ENCODE results near the gene IBTK. TPM values are rescaled to one million over a fixed set of nuclear protein-coding genes. Genes with fewer than 3 reads are reported as not detected.

Gene IBTK
- total and polyA plus RNA-seq, 2 of the 4 experiments (the other 2 are of a cell fraction), result 9.7 to 45.0 TPM

DNA sequence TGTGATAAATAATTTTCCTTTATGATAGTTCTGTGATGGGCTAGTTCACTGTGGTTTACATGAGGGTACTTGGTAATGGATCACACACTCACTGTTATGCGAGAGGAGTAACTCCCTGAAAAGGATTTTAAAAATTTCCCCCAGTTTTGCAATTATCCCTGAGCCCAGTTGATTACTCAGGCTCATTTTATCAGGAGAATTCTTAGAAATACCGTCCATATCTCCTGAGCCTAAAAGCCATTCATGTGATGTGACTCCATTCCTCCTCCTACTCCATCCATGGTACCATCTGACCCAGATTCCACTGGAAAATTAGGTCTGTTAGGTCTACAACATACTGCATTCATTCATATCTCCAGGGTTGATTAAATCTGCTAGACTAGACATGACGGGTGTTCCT is 16.4 kb upstream of the IBTK start:
- H2AK5ac ChIP-seq (ENCODE audit: low read depth, low read length), result no peak overlapping the region
- H3K4ac ChIP-seq (ENCODE audit: low read depth, low read length), result no peak overlapping the region
- H2AFZ ChIP-seq (replicated peaks; ENCODE audit: low read length, poor library complexity), result no peak overlapping the region
- in situ Hi-C loops (cut with MboI; ENCODE audit: low sequenced_read_pairs) (loop anchor here (25.0 kb wide), 1 partner anchor 1248 kb away; the partner anchor contains the start of gene PRSS35), dilution Hi-C loops (cut with HindIII; ENCODE audit: low sequenced_read_pairs, unreplicated experiment) (no loop called here), intact Hi-C loops (cut with micrococcal nuclease) (no loop called here)
- H2BK120ac ChIP-seq (ENCODE audit: low read depth, low read length), result no peak overlapping the region
- ATAC-seq (ENCODE audit: low read depth) (no peak), DNase-seq (no peak)
- H2BK5ac ChIP-seq (ENCODE audit: low read depth, low read length, poor library complexity, severe bottlenecking), result no peak overlapping the region
- H3K27ac ChIP-seq (ENCODE audit: insufficient read depth, low read length), result no peak overlapping the region
- no peak overlapping the region for H3K4me2 ChIP-seq (ENCODE audit: low read depth, low read length)
- H4K91ac ChIP-seq (ENCODE audit: insufficient read depth, low read depth, low read length), result no peak overlapping the region
- POLR2A ChIA-PET (ENCODE audit: unreplicated experiment), result no interaction called here
- no CpG with 5 or more reads among the region's 3 CpGs for WGBS, 2 experiments (ENCODE audit: extremely low coverage in 2 of 2, insufficient read length in 1 of 2)
- no peak overlapping the region for H3K9ac ChIP-seq (ENCODE audit: low read depth, low read length)
- CTCF ChIA-PET, result no interaction called here
- no peak overlapping the region for H4K8ac ChIP-seq (ENCODE audit: low read depth in 2 of 2, low read length in 2 of 2)
- H3K27me3 ChIP-seq (ENCODE audit: control insufficient read depth, insufficient read depth, low read length), result no peaks in the 10 kb centered on the region
- TF ChIP-seq BHLHE40 (IDR thresholded peaks at IDR 0.05; ENCODE audit: low read depth, low read length), result no peak
- TF ChIP-seq MXI1 (IDR thresholded peaks at IDR 0.05; ENCODE audit: borderline replicate concordance, low read depth, low read length), result no peak
- TF ChIP-seq FOS (IDR thresholded peaks at IDR 0.05; ENCODE audit: low read depth, low read length), result no peak
- TF ChIP-seq, protein P1, sequence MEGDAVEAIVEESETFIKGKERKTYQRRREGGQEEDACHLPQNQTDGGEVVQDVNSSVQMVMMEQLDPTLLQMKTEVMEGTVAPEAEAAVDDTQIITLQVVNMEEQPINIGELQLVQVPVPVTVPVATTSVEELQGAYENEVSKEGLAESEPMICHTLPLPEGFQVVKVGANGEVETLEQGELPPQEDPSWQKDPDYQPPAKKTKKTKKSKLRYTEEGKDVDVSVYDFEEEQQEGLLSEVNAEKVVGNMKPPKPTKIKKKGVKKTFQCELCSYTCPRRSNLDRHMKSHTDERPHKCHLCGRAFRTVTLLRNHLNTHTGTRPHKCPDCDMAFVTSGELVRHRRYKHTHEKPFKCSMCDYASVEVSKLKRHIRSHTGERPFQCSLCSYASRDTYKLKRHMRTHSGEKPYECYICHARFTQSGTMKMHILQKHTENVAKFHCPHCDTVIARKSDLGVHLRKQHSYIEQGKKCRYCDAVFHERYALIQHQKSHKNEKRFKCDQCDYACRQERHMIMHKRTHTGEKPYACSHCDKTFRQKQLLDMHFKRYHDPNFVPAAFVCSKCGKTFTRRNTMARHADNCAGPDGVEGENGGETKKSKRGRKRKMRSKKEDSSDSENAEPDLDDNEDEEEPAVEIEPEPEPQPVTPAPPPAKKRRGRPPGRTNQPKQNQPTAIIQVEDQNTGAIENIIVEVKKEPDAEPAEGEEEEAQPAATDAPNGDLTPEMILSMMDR (conservative IDR thresholded peaks at IDR 0.05; ENCODE audit: low read depth, low read length), result no peak
- no peak overlapping the region for H3K4me3 ChIP-seq (ENCODE audit: insufficient read depth, low read depth, low read length)
- no peak overlapping the region for H3K56ac ChIP-seq (ENCODE audit: extremely low read depth, insufficient read depth, low read length)
- no peak overlapping the region for H4K5ac ChIP-seq (ENCODE audit: low read depth, low read length)
- H3K4me1 ChIP-seq (ENCODE audit: control insufficient read depth, insufficient read depth, low read length), result no peaks in the 10 kb centered on the region
- H3K14ac ChIP-seq (replicated peaks; ENCODE audit: low read depth, low read length), result no peak overlapping the region
- H3K9me1 ChIP-seq (ENCODE audit: insufficient read depth, low read length), result no peaks in the 10 kb centered on the region
- no peaks in the 10 kb centered on the region for H4K20me1 ChIP-seq (ENCODE audit: insufficient read depth, low read length)
- H3K36me3 ChIP-seq (ENCODE audit: control insufficient read depth, insufficient read depth, low read length), result no peaks in the 10 kb centered on the region
- no TSS peak for BruUV-seq (replicated peaks)
- no peaks in the 10 kb centered on the region for H3K9me3 ChIP-seq (ENCODE audit: control insufficient read depth, insufficient read depth, low read length)
- H2AK9ac ChIP-seq (replicated peaks; ENCODE audit: low read depth, low read length, poor library complexity), result no peak overlapping the region
- no peak overlapping the region for H2BK15ac ChIP-seq (ENCODE audit: low read depth, low read length)
- no peaks in the 10 kb centered on the region for H3K79me1 ChIP-seq (ENCODE audit: low read depth in 1 of 2, low read length in 2 of 2)
- no peak overlapping the region for H3K18ac ChIP-seq (ENCODE audit: low read depth, low read length)
- no peak overlapping the region for H3K23ac ChIP-seq (ENCODE audit: low read depth, low read length)
- H2BK20ac ChIP-seq (ENCODE audit: low read depth, low read length), result no peak overlapping the region

Data from IMR-90 (cell line).